ENCODE measurements around the gene ZFP36L1.
A peak's percentile ranks its signal among the peaks of the same experiment; 100 is the strongest.

Gene ZFP36L1

GRCh38 chr14:68794851-68795596 lies 2.2 kb upstream of the ZFP36L1 start:
- no peak for DNase-seq

DNA sequence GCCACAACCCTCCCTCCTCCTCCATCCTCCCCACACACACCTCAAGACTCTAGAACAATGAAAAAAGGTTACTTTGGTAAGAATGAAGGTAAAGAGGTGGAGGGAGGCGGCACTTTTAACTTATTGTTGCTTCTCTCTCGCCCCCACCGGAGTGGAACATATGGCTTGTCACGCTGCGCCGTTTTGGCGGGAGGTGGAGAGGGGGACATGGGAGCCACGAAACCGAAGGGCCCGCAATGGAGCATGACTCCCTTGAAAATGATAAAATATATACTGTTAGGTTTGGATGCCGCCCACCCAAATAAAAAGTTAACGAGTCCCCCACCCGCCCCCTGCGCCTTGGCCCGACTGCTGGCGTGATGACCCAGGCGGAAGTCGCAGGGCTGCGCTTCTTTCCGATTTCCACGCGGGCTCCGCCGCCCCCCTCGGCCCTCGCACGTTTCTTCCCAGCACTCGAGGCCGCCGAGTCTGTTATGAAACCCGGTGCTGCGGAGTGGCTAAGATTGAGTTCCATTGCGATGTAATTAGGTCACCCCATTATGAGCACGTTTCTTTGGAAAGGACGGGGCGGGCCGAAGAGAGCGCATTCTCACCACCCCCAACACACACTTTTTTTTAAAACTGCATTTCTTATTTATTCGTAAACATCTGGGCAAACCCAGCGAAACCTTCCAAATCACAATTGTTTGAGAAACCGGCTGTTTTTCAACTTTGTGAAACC lies 1.4 kb upstream of the ZFP36L1 start:
- DNase-seq: peak; percentile 69

DNA sequence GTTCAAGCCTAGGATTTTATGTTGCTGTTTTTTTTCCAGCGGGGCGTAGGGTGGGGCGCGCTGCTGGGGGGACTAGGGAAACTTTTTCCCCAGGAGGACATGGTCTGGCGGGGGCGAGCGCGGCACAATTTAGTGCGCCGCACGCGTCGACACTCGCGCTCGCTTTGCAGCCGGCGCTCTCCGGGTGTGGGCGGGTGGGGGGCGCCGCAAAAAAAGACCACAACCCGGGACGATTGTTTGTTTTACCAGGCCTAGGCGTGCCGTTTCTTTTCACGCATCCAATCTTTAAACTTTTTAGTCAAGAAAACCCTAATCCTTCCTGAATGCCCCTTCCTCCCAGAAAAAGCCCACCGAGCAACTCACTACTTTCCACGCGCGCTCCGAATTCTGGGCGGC lies 865 bp upstream of the ZFP36L1 start:
- no peak for DNase-seq

GRCh38 chr14:68792678-68792978 lies 239 bp downstream of the ZFP36L1 start:
- no peak for DNase-seq

DNA sequence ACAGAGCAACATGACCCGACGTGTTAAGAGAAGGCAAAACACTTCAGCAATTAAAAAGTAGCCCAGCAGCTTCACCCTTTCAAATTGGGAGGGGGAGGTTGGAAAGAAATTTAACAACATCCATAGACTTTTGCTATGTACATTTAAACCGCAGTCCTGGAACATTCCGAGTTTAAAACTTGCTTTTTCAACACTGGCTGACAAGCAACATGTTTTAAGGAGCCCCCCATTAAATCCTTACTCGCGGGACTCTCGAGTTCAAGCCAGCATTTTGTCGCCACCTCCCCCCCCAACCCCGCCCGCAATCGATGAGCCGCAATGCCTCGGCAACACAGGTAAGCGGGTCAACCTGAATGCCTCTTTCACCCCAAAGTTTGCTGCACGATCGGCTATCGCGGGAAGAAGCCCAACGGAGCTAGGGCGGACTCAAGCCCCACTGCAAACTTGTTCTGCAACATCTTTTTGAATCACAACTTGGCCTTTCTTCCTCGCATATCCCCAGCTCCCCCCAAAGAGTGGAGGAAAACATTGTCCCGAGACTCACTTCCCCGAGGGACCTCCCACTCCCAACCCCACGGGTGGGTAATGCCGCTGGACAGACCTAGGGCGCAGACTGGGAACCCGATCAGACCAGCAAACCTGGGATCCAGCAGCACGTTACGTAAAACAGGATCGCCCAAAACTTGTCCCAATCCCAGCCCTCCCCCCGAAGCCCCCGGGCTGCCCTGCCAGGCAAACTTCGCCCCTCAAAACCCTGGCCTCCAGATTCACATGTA lies 777 bp downstream of the ZFP36L1 start:
- no peak for DNase-seq

GRCh38 chr14:68791078-68791901 lies 1.6 kb downstream of the ZFP36L1 start:
- no peak for DNase-seq

- DNase-seq: peak; percentile 61
Observed at GRCh38 chr14:68790644-68791077, 2.2 kb downstream of the ZFP36L1 start.

DNA sequence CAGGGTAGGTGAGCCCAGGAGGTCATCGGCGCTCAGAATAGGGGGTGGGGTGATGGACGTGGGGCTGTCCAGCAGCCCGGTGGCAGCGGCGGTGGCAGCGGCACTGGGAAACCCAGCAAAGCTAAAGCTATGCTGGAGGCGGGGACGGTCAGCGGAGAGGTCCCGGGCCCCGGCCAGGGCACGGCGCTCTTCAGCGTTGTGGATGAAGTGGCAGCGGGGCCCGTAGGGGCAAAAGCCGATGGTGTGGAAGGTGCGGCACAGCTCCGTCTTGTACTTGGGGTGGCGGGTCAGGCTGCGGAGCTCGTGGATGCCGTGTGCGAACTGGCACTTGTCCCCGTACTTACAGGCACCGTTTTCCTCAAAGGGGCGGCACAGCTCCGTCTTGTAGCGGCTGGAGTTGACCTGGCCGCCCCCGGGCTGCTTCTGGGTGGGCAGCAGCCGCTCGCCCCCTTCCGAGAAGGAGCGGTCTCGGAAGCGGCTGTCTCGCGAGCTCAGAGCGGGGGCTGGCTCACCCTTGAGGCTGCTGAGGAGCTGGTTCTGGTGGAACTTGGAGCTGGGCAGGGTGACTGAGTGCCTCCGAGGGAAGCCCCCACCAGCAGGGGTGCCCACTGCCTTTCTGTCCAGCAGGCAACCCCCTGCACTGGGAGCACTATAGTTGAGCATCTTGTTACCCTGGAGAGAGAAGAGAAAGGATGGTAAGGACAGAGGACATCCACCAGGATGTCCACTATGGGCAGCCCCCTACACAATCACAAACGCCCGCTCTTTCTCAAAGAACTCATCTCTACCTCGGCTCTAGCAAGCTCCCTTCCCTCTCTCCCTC lies 2.8 kb downstream of the ZFP36L1 start:
- no peak for DNase-seq

DNA sequence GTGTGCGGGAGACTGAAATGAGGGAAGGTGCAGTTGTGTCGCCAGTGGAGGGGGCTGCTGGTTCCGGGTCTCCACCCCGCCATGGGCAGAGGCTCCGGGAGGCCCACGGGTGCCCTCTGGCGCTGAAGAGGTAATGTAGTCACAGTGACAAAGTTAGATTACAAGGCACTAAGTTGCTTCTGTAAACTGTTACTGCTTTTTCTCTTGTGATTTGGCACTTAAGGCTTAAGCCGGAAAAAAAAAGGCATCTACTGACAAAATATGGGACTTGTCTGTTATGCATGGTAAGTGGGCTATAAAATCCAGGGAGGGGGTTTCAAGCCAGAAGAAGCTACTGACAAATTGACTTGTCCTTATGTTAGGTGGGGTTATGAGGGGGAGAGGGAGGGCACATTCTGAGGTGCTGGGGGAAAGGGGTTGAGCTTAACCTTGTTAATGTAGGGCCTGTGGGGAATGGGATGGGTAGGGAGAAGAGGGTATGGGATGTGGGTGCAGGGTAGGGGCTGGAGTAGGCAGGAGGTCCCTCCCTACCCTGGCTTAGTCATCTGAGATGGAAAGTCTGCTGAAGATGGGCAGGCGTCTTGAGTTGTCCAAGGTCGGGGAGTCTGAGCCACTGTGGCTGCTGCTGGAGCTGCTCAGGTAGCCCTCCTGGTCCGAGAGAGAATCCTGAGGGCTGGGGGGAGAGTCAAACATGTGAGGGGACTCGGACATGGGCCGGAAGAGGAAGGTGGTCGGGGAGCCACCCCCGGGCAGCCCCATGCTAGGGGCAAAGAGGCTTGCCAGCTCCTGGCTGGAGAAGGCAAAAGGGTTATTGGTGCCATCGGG lies 3.7 kb downstream of the ZFP36L1 start:
- DNase-seq: peak; percentile 83

GRCh38 chr14:68788275-68788995 lies 4.4 kb downstream of the ZFP36L1 start:
- DNase-seq: no peak

DNA sequence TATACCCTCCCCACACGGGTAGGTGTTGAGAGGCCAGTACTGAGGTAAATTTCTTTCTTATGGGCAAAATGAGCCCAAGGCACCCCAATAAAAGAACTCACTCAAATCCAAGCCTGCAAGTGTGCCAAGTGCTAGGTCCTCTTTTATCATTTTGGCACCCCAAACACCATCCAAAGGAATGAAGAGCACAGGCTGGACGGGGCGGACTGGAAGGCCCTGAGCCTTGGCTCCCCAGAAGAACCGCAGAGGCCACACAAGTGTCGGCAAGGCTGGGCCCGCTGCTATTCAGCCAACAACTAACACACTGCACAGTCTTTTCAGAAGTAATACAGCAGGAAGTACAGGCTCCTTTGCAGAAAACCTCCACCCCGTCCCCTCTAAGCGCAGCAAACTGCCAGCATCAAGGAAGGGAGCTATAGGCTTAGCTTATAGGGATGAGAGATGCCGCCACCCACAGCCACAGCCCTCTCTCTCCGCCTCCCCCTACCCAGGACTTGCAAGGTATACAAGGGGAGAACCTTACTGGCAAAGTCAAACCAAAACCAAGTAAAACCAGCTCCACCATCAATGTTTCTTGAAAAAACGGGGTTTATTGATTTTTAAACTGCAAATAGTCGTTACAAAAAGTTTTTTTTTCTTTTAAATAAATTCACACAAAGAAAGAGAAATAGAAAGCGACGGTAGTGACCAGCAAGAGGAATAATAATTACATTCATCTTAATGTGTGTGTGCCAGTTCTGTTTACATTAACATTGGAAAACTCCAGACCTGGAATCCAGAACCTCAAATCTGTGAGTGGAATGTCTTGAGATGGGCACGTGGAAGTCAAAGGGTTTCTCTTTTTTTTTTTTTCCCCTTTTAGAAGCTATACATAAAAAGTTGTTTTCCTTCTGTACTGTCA lies 5.5 kb downstream of the ZFP36L1 start:
- DNase-seq: no peak

DNA sequence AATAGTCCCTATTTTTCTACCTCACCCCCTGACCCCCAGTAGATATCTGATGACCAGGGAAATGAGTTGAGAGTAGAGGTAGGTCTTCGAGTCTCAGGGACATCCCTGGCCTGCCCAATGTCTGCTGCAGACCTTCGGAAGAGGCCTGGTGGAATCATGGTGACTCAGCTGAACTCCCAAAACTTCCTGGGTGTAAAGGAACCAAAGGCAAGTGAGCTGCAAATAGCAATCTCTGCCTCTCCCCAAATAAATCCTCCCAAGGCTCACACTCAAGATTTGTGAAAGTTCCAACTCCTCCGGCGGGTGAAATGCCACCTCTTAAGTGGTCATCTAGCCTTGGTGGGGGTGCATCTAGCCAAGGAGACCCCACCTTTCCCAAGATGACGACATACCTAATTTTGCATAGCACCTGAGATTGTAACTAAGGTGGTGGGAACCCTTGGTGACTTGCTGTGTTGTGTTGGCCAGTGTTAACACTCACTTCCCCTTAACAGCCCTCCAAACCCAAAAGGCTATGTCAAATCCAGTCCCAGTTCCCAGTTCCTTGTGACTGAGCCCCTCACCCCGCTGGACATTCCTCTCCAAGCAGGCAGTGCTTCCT lies 6.3 kb downstream of the ZFP36L1 start:
- DNase-seq: no peak

- peak; percentile 56 for DNase-seq
Observed at GRCh38 chr14:68785534-68786490, 7.1 kb downstream of the ZFP36L1 start.

- DNase-seq: no peak
Observed at GRCh38 chr14:68784978-68785533, 7.8 kb downstream of the ZFP36L1 start.

- no peak for DNase-seq
Observed at GRCh38 chr14:68784226-68784910, 8.5 kb downstream of the ZFP36L1 start.

- no peak for DNase-seq
Observed at GRCh38 chr14:68783408-68784225, 9.2 kb downstream of the ZFP36L1 start.

Measured in effector CD4-positive, alpha-beta T cell (primary cell).